Measurements from ENCODE around the gene GRM8.

- no peak for TF ChIP-seq CTCF (IDR thresholded peaks at IDR 0.05; ENCODE audit: insufficient read depth, low read depth, low read length)
- no peak for TF ChIP-seq EZH2 (IDR thresholded peaks at IDR 0.05; ENCODE audit: insufficient read depth, low read length)
Measured at GRCh38 chr7:127152423-127152822, 100.3 kb downstream of the GRM8 start.

All from astrocyte (in vitro differentiated cells and primary cell).